HG02763 (cell line): ENCODE data around the gene TCF7L2.
"Not testable (repeated sequence)": the region's sequence is repeated elsewhere in the genome, so short reads cannot be mapped to it uniquely, and the experiment has no call there.

Source experiments
- ATAC-seq: cut with Tn5 transposase; IDR thresholded peaks from one replicate; pipeline ENCODE4 v1.9.1; 2021; ENCODE audit warnings: mild to moderate bottlenecking, moderate library complexity; ENCODE audit not compliant: unreplicated experiment

Gene TCF7L2

GRCh38 chr10:113060201-113061053 is 110.4 kb downstream of the TCF7L2 start:
- ATAC-seq = no peak

- no peak for ATAC-seq
These were observed 111.0 kb downstream of the TCF7L2 start for GRCh38 chr10:113061054-113061430.

DNA sequence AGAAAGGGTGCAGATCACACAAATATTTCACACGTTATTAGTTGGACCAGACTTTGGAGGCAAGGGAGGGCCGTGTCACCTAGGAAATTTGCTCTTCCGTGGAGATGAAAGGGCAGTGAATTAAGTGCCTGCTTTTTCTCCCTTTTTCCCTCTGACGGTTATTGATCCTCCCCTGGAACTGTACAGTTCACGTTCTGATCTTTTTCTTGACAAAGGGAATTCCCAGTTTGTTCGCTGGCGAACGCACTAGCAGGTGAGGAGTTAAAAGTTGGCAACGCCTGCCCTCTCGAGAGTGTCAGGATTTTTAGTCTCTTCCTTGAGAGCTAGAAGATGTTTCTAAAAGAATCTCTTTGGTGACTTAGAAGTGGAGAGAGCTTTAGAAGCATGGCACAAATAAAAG is 111.5 kb downstream of the TCF7L2 start:
- no peak for ATAC-seq

DNA sequence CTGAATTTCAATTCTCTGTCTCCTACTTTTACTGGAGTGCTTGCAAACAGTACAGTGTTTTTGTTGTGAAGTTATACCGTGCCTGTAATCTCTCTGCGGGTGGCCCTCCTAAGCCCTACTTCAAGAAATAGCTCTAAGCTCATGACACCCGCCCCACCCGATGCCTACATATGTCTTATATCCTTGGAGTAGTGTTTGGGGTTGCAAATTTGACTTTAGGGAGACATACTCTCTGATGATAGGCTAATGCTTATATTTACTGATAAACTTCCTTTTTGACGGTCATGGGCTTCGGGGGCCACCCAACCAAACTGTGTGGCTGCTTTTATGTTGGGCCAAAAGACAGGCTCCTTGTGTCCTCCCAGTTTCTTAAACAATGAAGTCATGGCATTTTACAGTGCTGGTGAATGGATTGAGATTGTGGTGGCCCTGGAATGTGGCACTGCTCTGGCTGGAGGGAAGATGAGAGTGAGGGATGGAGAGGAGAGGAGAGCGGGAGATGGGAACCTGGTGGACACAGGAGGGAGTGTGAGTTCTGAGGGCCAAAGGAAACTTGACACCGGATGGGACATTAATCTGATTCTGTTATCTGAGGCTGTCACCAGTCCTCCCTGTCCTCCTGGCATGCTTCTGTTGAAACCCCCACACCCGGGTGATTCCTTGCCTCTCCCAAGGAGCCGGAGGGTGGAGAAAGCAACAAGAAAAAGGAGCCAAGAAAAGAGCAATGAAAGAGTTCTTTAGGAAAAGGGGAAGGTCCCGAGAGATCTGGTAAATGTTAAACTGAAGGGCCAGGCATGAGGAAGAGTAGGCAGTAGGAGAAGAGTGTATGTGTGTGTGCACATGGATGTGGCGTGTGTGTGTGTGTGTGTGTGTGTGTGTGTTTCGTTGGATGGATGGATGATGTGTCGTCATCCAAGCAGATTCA is 113.3 kb downstream of the TCF7L2 start:
- ATAC-seq = no peak

DNA sequence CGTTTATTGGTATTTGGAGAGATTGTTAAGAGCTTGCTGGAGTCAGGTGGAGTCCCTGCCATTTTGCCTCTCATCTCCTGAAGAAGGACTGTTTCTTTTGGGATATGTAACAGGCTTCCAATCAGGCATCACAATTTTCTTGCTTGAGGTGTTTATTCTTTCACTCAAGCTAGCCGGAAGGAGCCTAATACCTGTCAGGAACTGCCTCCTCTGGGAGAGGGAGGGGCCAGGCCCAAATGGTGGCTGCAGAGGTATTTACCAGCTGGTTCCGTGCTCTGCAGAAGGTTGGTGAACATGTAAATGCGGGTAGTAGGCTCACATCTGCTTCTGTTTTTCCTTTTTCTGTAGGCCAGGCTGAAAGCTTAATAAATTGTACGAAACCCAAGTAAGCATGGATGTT is 114.0 kb downstream of the TCF7L2 start:
- no peak for ATAC-seq

DNA sequence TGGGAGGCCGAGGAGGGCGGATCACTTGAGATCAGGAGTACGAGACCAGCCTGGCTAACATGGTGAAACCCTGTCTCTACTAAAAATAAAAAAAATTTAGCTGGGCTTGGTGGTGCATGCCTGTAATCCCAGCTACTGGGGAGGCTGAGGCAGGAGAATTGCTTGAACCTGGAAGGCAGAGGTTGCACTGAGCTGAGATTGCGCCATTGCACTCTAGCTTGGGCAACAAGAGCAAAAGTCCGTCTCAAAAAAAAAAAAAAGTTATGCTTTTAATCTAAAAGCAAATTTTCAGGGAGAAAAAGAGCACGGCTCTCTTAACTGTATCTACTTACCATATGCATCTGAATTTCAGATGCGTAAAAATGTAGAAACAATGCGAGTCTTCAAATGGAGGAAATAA is 116.1 kb downstream of the TCF7L2 start:
- not testable (repeated sequence) for ATAC-seq

GRCh38 chr10:113066561-113067312 is 116.7 kb downstream of the TCF7L2 start:
- ATAC-seq = no peak

DNA sequence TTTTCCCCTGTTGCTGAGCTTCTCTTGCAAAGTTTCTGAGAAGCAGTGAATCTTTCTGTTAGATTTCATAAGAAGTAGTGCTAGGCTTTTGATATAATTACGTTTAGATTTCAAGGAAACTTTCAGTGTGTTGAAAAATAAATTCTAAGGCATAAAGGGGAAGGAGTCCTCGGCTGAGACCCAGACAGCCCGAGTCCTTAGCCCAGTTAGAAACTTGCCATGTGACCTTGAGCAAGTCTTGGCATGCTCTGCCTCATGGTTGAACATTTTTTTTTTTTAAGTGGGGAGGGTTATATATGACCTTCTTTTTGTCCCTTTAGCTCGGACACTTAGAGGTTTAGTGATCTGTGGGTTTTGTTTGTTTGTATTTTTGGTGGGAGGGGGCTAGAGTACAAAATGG is 117.5 kb downstream of the TCF7L2 start:
- ATAC-seq = no peak

DNA sequence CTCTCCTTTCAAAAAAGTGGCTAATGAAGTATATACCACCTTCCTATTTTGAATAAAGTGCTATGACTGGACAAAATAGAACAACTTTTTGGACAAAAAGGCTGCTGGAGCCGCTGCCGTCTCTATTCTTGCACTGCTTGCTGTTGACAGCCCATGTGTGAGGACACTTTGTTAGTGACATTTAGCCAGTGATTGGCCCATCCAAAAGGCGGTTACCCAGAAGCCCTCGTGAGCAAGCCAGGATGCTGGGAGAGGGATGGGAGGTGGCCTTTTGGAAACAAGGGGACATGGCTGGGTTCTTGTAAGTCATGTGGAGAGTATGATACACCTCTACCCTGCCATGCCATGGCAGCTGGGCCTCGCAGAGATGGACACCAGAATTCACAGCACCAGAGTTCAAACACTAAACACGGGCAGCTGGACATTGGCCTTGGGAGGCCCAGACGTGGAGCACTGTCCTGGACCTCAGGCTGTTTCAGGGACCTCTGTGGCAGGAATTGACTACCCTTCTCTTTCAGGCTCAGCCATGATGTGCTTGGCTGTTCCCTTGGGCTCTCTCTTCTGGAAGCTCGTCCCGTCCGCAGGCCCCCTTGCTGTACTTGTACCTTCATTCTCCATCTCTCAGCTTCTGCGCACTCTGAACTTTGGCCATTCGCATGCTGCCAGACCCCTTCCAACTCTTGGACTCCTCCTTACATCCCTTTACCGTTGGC is 118.3 kb downstream of the TCF7L2 start:
- no peak for ATAC-seq

- ATAC-seq = no peak
These were observed 119.5 kb downstream of the TCF7L2 start for GRCh38 chr10:113069595-113069994.

GRCh38 chr10:113071446-113071845 is 121.4 kb downstream of the TCF7L2 start:
- ATAC-seq = no peak

- ATAC-seq = no peak
These were observed 123.6 kb downstream of the TCF7L2 start for GRCh38 chr10:113073549-113074189.

GRCh38 chr10:113076949-113077348 is 126.9 kb downstream of the TCF7L2 start:
- ATAC-seq = no peak

DNA sequence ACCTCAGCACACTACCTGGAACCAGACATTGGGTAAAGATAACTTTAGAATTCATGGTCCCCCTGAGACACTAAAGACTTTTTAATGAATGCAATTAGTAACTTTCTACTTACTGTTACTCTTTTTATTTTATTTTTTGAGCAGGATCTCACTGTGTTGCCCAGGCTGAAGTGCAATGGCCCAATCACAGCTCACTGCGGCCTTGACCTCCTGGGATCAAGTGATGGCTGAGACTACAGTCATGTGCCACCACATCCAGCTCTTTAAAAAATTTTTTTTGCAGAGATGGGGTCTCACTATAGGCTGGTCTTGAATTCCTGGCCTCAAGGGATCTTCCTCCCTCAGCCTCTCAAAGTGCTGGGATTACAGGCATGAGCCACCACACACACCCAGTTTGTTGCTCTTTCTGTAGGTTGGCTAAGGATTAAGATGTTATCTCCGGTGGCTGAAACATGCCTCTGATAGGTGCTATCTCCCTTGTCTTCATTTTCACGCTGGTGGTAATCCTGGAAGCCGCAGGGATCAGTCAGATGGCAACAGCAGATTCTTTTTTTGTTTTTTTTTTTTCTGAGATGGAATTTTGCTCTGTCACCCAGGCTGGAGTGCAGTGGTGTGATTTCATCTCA is 128.3 kb downstream of the TCF7L2 start:
- ATAC-seq = no peak

DNA sequence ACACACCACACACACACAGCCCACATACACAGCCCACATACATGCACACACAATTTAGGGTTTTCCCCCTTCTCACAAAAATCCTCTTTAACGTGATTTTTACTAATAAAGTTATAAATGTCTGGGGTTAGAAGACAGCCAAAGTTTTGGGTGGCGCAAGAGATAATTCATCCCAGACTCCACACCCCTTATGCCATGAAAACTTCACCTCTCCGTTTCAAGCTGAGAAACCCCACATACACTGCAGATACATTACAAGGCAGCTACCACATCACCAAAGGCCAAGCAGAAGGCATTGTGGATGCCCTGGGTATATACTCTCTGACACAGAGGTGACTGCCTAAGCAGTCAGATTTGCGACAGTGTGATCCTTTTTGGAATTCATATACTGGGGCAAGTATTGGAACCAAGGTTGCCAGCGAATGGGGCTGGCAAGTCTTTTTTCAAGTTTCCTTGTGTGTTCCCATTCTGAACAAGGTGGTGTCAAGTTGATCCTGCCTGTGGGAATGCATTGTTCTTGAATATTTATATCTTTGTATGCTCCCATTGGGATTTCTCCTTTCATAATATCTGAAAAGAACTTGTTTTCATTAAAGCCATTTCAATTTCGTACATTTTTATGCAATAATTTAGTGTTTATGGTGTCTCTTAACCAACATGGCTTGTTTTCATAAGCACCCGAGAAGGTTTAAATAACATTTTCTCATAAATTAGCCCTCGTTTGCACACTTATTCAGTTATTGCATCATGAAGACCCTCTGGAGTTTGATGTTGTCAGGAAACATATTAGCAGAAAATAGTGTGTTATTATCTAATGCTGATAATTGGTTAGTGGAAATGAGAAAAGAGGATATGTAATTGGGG is 130.2 kb downstream of the TCF7L2 start:
- no peak for ATAC-seq

DNA sequence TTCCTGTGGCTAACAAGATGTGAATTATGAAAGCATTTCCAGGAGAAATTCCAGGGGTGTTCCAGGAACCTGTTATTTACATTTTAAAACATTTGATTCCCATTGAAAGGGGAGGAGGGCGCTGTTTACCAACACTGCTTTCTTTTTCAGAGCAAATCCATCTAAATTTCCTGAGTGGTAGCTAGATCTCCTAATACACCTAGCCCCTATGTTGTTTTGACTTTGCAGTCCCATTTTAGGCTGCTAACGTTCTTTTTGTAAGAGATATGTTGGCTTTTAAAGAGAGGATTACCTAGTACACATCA is 130.8 kb downstream of the TCF7L2 start:
- no peak for ATAC-seq

DNA sequence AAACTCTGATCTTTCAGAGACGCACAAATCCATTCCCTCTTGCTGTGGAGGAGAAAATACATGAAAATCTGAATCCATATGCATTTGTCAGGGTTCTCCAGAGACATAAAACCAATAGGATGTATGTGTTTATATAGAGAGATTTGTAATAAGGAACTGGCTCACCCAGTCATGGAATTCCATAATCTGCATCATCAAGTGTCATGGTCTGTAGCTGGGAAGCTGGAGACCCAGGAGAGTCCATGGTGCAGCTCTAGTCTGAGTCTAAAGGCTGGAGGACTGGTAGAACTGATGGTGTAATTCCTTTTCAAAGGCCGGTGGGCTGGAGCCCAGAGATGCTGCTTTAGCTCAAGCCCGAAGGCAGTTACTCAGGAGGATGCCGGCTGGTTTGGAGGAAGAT is 134.0 kb downstream of the TCF7L2 start:
- no peak for ATAC-seq

GRCh38 chr10:113085776-113086175 is 135.7 kb downstream of the TCF7L2 start:
- ATAC-seq = no peak

GRCh38 chr10:113086282-113086681 is 136.2 kb downstream of the TCF7L2 start:
- ATAC-seq = no peak
